Activated CD4-positive, alpha-beta T cell treated with anti-CD3 and anti-CD28 coated beads for 24 hours (primary cell): ENCODE results near the gene CD79A.

Experiments used
- DNase-seq, 2 donors: peaks; one replicate each; pipeline ENCODE4 v3.0.0-alpha.2; 2020; ENCODE audit warnings: low read depth in 2 of 2

Gene CD79A

GRCh38 chr19:41883821-41884733 lies 7.0 kb downstream of the CD79A start:
- DNase-seq: peak; percentile 77 to 84

DNA sequence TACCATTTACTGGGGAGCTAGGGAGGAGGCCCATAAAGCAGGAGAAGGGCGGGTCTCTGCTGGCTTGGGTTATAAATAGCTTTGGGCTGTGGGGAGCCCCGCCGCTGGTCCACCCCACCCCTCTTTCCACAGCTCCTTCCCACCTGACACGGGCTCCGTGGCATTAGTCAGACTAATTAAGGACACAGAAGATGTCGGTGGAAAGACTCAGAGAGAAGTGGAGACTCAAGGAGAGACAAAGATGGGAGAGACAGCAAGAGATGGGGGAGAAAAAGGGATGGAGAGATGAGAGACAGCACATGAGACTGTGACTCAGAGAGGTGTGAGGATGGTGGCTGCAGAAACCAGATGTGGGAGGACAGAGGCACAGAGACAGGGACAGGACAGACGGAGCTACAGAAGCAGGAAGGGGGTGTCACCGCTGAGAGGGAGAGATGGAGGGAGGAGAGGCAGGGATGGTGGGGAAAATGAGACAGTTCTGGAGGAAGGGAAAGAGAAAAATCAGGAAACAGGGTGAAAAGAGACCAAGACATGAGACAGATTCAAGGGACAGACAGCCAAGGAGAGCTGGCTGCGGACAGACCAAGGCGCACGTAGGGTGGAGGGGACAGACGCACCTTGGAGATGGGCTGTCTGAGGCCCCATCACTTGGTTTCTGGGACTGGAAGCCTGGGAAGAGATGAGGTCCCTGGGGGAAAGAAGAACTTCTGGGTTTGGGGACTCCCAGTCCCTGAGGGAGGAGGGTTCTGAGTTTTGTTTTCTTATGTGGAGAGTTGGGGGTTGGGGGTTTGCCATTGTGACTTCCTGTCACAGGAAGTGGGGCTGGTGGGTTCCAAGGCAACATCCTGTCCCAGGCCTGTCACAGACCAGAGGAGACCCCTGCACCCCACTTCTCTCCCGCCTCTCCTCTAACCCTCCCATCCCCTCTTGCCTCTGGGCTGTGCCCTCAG lies 10.0 kb downstream of the CD79A start:
- DNase-seq: peak in 1 of 2 donors; percentile 49

DNA sequence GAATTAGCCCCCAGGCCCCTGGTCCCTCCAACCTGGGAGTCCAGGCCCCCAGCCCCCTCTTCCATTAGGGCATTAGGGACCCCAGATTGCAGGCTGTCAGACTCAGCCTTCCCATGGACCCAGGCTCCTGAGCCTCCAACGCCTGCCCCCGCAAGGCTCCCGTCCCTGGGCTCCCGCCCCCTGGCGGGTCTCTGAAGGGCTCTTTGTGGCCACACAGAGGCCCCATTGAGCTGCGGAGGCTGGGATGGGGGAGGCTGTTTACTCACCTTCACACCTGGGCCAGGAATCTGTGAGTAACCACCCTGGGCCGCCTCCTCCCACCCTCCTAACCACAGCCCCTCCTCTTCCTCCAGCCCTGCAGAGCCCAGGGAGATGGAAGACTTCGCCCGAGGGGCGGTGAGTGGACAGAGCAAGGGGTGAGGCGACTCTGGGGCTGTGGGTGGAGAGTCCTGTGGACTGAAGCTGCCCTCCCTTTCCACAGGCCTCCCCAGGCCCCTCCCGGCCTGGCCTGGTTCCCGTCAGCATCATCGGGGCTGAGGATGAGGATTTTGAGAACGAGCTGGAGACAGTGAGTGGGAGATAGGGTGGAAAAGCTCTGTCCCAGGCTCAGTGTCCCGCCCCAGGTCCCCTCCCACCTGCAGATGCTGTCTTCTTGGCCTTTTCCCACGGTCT lies 10.8 kb downstream of the CD79A start:
- DNase-seq: peak; percentile 76 to 83

DNA sequence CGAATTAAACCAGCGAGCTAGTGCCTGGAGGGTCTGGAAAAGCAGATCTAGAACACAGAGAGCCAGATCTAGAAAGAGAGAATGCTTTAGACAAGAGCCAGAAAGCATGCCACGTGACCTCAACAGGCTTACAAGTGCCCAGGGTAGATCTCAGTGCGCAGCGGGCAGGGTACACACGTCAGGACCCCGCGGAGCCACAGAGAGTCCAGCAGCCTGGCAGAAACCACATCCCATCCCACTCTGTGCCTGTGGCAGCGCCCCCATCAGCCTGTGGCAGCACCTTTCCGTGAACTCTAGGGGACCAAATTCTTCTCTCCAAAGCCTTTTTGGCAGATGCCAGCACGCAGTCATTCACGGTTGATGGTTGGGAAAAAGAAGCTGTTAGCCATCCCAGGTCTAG lies 11.8 kb downstream of the CD79A start:
- DNase-seq: no peak

DNA sequence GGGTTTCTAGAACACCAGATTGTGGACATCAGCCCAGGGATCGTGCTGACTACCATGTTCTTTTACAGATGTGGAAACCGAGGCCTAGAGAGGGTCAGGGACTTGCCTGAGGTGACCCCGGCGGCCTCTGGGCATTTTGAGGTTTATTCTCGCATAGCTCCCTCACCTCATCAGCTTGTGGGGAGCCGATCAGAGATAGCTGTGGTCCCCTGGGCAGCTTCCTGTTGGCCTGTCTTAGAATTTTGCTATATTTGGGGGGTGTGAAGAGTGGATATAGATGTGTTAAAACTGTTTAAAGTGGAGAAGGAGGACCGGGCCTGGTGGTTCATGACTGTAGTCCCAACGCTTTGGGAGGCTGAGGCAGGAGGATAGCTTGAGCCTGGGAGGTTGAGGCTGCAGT lies 12.8 kb downstream of the CD79A start:
- no peak for DNase-seq

GRCh38 chr19:41890936-41891335 lies 13.9 kb downstream of the CD79A start:
- DNase-seq: no peak

DNA sequence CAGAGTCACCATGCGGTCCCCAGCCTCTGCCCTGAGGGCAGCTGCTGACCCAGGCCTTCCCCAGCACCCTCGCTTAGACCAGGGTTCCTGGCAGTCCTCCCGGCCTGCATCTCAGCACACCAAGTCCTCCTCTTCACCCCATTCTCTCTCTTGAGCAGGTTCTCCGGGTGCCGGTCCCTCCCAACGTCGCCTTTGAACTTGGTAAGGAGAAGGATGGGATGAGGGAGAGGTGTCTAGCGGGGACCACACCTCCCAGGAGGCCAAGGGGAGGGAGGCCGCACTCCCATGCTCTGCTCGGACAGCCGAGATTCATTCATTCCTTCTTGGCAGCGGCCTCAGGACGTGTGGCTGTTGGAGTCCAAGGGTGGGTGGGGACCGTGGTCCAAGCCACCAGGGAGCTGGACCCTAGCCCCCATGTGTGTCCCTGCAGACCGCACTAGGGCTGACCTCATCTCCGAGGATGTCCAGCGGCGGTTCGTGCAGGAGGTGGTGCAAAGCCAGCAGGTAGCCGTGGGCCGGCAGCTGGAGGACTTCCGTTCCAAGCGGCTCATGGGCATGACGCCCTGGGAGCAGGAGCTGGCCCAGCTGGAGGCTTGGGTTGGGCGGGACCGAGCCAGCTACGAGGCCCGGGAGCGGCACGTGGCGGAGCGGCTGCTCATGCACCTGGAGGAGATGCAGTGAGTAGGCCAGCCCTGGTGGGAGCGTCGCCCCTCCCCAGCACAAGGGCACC lies 15.3 kb downstream of the CD79A start:
- DNase-seq: no peak

GRCh38 chr19:41893899-41894298 lies 16.8 kb downstream of the CD79A start:
- DNase-seq: no peak

GRCh38 chr19:41894350-41894749 lies 17.3 kb downstream of the CD79A start:
- DNase-seq: no peak

GRCh38 chr19:41895745-41896580 lies 18.9 kb downstream of the CD79A start:
- no peak for DNase-seq

- no peak for DNase-seq
Observed at GRCh38 chr19:41896581-41896942, 19.5 kb downstream of the CD79A start.

DNA sequence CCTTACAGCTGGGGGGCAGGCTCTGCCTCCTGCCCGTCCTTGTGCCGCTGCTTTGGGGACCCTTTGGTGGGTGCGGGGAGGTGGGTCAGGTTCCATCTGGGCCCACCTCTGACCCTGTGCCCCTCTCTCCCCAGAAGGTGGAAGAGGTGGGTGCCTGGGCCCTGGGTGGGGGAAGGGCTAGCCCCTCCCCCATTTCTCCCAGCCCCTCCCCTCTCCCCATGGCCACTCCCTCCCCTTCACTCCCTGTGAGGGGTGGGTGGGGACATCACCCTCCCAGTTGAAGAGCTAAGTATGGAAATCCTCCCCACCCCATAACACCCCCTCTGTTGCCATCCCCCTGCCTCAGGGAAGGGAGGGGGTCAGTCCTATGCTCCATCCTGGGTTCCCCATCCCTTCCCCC lies 20.1 kb downstream of the CD79A start:
- no peak for DNase-seq

DNA sequence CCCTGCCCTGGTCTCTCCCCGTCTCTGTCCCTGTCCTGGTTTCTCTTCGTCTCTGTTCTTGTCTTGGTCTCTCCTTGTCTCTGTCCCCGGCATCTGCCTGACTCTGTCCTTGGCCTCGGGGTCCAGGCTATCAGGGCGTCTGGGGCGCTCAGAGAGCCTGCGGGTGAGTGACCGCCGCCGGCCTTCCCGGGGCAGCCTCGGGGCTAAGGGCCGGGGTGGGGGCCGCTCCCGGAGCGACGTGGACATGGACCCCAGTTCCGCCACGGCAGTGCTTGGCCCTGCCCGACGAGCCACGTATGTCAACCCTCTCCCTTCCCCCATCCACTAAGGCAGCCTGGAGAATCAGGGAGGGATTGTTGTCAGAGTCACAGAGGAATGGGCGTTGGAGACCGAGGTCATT lies 20.7 kb downstream of the CD79A start:
- DNase-seq: no peak

DNA sequence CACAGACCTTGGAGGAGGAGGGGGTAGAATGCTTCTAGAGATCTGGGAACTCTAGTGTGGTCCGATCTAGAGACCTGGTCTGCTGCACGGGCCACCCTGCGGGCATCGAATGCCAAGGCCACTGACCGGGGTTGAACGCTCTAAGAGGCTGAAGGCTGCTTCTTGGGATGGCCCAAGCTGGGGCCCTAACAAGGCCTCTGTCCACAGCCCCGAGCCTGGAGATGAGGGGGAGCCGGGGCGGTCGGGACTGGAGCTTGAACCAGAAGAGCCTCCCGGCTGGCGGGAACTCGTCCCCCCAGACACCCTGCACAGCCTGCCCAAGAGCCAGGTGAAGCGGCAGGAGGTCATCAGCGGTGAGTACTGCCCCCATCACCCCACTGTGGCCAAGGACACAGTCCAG lies 21.2 kb downstream of the CD79A start:
- no peak for DNase-seq

DNA sequence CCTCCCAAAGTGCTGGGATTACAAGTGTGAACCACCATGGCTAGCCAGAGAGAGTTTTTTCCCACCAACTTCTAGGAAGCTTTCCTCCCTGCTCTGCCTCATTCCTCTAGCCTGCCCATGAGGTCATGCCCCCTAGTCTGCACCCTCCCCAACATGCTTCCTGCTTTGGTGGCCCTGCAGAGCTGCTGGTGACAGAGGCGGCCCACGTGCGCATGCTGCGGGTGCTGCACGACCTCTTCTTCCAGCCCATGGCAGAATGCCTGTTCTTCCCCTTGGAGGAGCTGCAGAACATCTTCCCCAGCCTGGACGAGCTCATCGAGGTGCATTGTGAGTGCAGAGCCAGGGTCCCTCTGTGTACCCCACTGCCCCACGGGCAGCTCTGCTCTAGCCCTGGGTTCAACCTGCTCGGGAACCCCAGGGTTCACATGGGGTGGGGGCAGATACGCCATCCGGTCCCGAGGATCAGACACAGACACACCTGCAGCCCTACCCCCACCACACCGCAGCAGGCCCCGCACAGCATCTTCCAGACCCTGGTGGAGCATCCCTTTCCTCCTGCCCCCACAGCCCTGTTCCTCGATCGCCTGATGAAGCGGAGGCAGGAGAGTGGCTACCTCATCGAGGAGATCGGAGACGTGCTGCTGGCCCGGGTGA lies 24.8 kb downstream of the CD79A start:
- DNase-seq: no peak

GRCh38 chr19:41902594-41902993 lies 25.5 kb downstream of the CD79A start:
- DNase-seq: no peak

DNA sequence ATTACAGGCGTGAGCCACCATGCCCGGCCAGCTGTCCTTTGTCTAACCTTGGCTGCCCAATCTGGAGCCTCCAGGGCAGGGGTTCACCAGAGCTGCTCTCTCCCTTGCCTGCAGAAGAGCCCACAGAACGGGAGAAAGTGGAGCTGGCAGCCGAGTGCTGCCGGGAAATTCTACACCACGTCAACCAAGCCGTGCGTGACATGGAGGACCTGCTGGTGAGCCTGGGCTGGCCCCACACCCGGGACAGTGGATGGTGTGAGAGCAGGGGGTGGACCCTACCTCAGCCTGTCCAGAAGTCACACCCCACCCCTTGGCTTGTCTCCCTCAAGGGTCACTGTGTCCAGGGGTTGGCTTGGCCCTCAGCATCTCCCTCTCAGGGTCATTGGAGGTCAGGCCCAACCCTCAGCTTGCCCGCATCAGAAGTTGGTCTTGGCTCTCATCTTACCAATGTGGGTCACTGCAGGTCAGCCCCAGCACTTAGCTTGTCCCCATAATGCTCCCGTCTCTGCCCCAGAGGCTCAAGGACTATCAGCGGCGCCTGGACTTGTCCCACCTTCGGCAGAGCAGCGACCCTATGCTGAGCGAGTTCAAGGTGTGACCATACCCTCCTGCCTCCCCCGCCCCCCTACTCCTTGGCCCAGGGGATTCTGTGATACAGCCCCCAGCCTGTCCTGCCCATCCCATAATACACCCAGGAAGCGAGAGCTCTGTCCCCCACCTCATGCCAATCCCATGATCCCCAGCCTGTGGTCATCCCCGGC lies 26.3 kb downstream of the CD79A start:
- no peak for DNase-seq

DNA sequence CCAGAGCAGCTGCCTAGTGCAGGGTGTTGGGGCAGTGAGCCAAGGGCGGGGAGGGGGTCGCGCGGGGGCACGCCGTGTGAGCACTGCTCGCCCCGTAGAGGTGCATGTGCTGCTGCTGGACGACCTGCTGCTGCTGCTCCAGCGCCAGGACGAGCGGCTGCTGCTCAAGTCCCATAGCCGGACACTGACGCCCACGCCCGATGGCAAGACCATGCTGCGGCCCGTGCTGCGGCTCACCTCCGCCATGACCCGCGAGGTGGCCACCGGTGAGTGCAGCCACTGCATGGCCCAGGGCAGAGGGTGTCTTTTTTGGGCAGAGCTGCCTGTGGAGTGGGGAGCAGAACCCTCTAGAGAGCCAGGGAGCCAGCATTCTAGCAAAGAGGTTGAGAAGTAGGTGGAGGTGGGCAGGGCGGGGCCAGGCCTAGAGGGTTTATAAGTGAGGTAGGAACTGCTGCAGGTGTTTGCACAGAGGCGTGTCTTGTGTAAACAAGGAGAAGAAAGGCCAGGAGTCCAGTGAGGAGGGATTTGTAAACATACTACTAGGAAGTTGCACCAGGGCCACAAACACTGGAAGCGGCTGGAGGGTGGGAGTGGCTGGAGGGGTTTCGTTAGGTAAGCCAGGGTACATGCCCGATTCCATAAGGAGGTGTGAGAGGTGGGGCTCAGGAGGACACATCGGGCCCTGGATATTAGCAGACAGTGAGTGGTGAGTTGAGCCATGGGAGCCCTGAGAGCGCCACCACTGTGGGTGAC lies 27.2 kb downstream of the CD79A start:
- no peak for DNase-seq
